Dendritic cell treated with granulocyte-macrophage colony-stimulating factor and Interleukin-4, amounts not matched to agents 40 ng/mL and 50 ng/mL, for 4 days (primary cell): ENCODE data around the gene VWA8.

Experiments
- H3K27ac Mint-ChIP-seq: one replicate; pipeline ENCODE4 v1.8.0; 2022; ENCODE audit warnings: mild to moderate bottlenecking, mixed read lengths
- H3K27me3 Mint-ChIP-seq: one replicate; pipeline ENCODE4 v1.8.0; 2022; ENCODE audit warnings: mild to moderate bottlenecking, mixed read lengths
- H3K36me3 Mint-ChIP-seq: one replicate; pipeline ENCODE4 v1.8.0; 2022; ENCODE audit warnings: low read depth, mixed read lengths
- H3K4me1 Mint-ChIP-seq: one replicate; pipeline ENCODE4 v1.8.0; 2022; ENCODE audit warnings: low read depth, mixed read lengths
- H3K4me3 Mint-ChIP-seq: one replicate; pipeline ENCODE4 v1.8.0; 2022; ENCODE audit warnings: mild to moderate bottlenecking, moderate library complexity, mixed read lengths
- H3K9me3 Mint-ChIP-seq: one replicate; pipeline ENCODE4 v1.8.0; 2022; ENCODE audit warnings: mixed read lengths
- intact Hi-C: fragments of 100-400 bp; cut with micrococcal nuclease; formaldehyde crosslinking; loops from one replicate; pipeline ENCODE4 v1.15.0; 2022

The VWA8 gene

DNA sequence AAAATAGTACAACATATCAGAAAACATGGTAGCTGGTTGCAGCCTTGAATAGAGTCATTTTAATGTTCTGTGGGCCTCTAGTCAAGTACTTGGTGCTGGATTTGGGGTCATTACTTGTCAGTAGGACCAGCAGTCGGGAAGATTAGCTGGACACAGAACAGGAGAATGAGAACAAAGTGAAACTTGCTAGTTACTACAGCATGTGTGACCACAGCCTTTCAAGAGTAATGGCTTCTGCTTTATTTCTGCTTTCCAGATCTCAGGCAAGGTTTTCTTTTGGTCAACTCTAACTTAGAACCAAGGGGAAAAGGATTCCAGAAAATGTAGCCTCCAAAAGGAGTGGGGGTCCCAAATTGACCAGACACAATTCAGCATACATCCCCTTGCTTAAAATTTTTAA, 17.1 kb upstream of the VWA8 start:
- intact Hi-C loops = no loop called here
- no peaks in the 10 kb centered on the region for H3K9me3 Mint-ChIP-seq

DNA sequence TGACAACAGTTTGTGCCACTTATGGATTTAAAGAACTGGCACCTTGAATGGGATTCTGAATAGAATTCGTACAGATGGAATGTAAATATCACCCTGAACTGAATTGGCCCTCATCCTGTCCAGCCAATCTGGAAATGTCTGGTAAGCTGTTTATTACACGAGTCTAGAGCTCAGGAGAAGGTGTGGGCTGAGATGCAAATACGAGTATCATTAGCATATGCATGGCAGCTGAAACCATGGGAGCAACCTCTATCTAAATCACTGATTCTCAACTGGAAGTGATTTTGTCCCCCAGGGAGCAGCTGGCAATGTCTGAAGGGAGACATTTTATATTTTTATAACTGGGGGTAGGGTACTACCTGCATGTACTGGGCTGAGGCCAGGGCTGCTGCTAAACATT, 15.6 kb upstream of the VWA8 start:
- Mint-ChIP-seq H3K4me1 (peaks cover 7% of the 10 kb centered on the region), H3K9me3 (no peaks in the 10 kb centered on the region), H3K27ac (no peak overlapping the region), H3K36me3 (no peaks in the 10 kb centered on the region), H3K27me3 (no peaks in the 10 kb centered on the region), H3K4me3 (no peak overlapping the region)
- intact Hi-C loops = no loop called here

More for the DNA sequence above, 17.1 kb upstream of the VWA8 start:
- peaks cover 8% of the 10 kb centered on the region for H3K4me1 Mint-ChIP-seq
- no peak overlapping the region for H3K4me3 Mint-ChIP-seq
- H3K36me3 Mint-ChIP-seq = no peaks in the 10 kb centered on the region
- no peak overlapping the region for H3K27ac Mint-ChIP-seq
- no peaks in the 10 kb centered on the region for H3K27me3 Mint-ChIP-seq

DNA sequence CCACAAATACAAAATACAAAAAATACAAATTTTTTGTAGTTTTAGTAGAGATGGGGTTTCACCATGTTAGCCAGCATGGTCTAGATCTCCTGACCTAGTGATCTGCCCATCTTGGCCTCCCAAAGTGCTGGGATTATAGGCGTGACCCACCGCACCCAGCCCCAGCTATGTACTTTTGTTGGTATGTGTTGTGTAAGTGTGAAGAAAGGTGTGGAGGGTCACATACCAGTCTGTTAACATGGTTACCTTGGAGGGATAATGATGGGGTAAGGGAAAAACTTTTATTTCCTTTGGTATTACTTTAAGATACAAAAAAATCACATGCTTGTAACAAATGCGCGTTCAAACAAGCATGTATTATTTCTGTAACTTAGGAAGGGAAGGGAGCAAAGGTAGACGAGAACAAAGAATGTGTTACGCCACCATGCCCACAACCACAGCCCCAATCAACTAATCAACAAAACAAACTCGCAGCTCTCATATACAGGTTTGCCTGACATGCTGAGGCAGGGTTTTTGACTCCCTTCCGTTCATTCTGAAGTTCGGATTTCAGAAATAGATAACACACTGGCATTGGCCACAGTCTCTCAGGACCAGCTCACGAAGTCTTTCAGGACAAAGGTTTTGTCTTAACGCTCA, 13.5 kb upstream of the VWA8 start:
- Mint-ChIP-seq H3K27ac (no peak overlapping the region), H3K4me1 (peaks cover 16% of the 10 kb centered on the region), H3K4me3 (no peak overlapping the region), H3K36me3 (no peaks in the 10 kb centered on the region), H3K9me3 (no peaks in the 10 kb centered on the region), H3K27me3 (no peaks in the 10 kb centered on the region)
- intact Hi-C loops = no loop called here

DNA sequence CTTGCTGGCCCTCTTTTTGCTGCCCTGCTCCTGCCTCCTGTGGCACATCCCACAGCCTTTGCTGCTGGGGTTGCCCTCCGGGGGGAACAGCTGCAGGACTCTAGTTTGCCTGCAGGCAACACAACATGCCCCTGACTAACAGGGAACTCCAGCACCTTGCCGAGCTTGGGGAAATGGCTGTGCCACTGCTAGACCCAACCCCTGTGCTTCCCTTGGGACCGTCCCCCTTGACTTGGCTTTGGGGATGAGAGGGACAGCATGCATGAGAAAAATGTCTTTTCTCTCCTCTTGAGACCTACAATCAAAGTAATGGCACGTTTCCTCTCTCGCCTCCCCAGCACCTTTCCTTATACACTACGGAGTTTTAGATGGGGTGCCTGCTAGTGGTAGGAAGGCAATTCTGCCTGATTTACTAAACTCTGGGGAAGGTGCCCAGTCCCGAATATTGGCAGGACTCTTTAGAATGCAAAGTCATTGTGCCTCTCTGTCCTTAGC, 12.4 kb upstream of the VWA8 start:
- Mint-ChIP-seq H3K27ac (no peak overlapping the region), H3K9me3 (no peaks in the 10 kb centered on the region), H3K4me3 (no peak overlapping the region), H3K4me1 (peaks cover 16% of the 10 kb centered on the region), H3K27me3 (no peaks in the 10 kb centered on the region), H3K36me3 (no peaks in the 10 kb centered on the region)
- intact Hi-C loops = no loop called here

DNA sequence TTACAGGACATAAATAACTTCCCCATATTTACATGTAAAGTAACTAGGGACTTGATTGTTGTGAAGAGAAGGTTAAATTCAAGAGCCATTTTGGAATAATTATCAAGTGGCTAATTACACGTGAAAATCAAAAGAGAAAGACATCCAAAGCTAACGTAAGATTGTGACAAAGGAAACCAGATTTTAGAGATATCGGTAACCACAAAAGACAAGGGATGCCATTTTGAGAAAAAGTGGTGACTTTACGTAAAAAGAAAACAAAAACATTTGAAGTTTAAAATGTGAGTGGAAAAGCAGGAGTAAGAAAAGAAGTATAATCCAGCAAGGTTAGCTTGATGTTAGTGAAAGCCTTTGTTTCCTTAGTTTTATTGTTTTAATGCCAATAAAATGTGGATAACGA, 10.9 kb upstream of the VWA8 start:
- Mint-ChIP-seq H3K36me3 (no peaks in the 10 kb centered on the region), H3K27me3 (no peaks in the 10 kb centered on the region), H3K4me3 (no peak overlapping the region), H3K9me3 (no peaks in the 10 kb centered on the region), H3K27ac (no peak overlapping the region), H3K4me1 (peaks cover 9% of the 10 kb centered on the region)
- intact Hi-C loops = no loop called here

DNA sequence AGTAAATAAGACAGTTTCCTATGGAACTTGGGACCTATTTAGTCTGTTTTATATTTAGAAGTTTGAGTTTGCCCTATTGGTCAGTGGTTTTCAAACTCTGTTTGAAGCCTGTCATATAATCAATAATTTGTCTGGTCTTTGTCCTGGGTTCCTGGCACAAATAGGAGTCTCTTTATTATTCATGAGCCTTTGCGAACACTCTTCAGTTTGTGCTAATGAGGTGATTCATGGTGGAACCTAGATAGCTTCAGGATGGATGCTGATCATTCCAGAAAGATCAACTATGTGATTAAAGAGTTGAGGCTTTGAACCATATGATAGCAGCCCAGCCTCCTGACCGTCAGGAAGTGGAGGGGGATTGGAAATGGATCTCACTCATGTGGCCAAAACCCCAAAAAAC, 10.0 kb upstream of the VWA8 start:
- Mint-ChIP-seq H3K4me1 (peaks cover 9% of the 10 kb centered on the region), H3K27ac (no peak overlapping the region), H3K4me3 (no peak overlapping the region), H3K27me3 (no peaks in the 10 kb centered on the region), H3K9me3 (no peaks in the 10 kb centered on the region), H3K36me3 (no peaks in the 10 kb centered on the region)
- intact Hi-C loops = no loop called here

DNA sequence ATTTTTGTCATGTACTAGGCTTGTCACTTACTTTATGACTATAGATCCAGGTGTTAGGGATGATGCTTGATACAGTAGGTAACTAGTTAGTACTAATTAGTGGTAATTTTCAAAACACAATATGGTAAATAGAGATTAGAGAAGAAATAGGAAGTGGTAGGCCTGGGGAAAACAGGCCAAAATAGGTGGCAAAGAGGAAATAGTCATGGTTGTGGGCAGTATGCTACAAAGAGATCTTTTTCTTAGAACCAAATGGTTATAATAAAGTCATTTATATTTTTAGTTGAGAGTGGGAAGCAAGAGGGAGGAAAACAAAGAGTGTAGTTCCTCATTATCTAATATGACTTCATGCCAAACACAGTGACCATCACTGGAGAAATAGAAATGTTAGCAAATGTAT, 9.1 kb upstream of the VWA8 start:
- Mint-ChIP-seq H3K27me3 (peaks cover 2% of the 10 kb centered on the region), H3K27ac (no peak overlapping the region)
- intact Hi-C loops = no loop called here

DNA sequence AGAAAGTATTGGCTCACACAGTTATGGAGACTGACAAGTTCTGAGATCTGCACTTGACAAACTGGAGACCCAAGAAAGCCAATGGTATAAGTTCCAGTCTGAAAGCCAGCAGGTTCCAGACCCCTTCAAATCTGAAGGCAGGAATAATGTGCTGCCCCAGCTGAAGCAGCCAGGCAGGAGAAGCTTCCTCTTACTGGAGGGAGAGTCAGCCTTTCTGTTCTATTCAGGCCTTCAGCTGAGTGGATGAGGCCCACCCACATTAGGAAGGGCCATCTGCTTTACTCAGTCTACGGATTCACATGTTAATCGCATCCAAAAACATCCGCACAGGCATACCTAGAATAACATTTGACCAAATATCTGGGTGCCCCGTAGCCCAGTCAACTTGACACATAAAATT, 8.2 kb upstream of the VWA8 start:
- no peaks in the 10 kb centered on the region for H3K36me3 Mint-ChIP-seq

More for the DNA sequence above, 9.1 kb upstream of the VWA8 start:
- H3K4me3 Mint-ChIP-seq = no peak overlapping the region
- no peaks in the 10 kb centered on the region for H3K9me3 Mint-ChIP-seq
- no peaks in the 10 kb centered on the region for H3K36me3 Mint-ChIP-seq
- H3K4me1 Mint-ChIP-seq = peaks cover 9% of the 10 kb centered on the region

DNA sequence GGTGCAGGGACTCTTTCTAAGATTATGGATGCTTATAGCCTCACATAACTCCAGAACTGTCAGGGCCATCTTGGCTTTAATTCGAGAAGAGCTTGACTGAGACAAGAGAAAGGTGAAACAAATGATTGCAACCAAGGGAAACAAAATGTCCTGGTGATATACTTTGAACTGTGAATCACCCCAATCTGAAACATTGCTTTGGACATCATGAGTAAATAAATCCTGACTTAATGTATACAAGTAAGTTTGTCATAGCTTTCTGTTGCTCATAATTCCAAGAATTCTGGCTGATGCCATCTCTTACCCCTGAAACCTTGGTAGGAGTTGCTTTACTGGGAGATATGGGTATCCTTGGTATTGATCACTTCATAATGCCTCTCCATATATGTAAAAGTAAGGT, 5.8 kb upstream of the VWA8 start:
- intact Hi-C loops = no loop called here
- H3K27me3 Mint-ChIP-seq = peaks cover 16% of the 10 kb centered on the region
- H3K36me3 Mint-ChIP-seq = no peaks in the 10 kb centered on the region
- H3K27ac Mint-ChIP-seq = no peak overlapping the region
- no peaks in the 10 kb centered on the region for H3K9me3 Mint-ChIP-seq
- H3K4me3 Mint-ChIP-seq = no peak overlapping the region
- H3K4me1 Mint-ChIP-seq = peaks cover 9% of the 10 kb centered on the region

More for the DNA sequence above, 8.2 kb upstream of the VWA8 start:
- intact Hi-C loops = no loop called here
- Mint-ChIP-seq H3K9me3 (no peaks in the 10 kb centered on the region), H3K27me3 (peaks cover 5% of the 10 kb centered on the region), H3K4me1 (peaks cover 9% of the 10 kb centered on the region), H3K4me3 (no peak overlapping the region), H3K27ac (no peak overlapping the region)

DNA sequence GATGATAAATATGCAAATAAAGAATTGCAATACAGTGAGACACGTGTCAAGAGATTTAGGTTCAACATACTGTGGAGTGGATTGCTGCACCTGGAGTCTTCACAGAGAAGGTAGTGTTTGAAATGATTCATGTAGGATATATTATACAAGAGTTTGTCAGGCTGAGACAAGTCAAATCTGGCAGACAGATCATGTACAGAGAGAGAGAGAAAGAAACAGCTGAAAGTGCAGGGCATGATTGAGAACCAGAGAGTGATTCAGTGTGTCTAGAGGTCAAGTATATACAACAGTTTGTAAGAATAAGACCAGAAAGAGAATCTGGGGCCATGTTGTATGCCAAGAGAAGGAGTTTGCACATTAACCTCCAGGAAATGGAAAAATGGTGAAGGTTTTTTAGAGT, 2.1 kb upstream of the VWA8 start:
- Mint-ChIP-seq H3K27ac (no peak overlapping the region), H3K4me1 (peaks cover 15% of the 10 kb centered on the region), H3K9me3 (no peaks in the 10 kb centered on the region), H3K27me3 (peaks cover 16% of the 10 kb centered on the region), H3K36me3 (peaks cover 6% of the 10 kb centered on the region), H3K4me3 (no peak overlapping the region)
- intact Hi-C loops = loop anchor here (5.0 kb wide), 1 partner anchor 84 kb away; the partner anchor contains the start of gene DGKH

DNA sequence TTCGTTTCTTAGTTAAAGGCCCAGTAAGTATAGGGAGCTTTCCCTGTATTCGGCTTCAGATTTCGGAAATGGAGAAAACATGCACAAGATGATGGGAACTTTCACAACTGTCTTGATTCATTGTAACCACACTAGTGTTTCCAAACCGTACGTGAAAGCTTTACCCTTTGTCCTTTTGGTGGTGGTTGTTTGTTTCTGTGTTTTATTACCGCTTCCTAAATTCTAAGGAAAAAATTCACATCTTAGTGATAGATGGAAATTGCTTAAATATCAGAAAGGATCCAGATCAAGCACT, 504 bp upstream of the VWA8 start:
- H3K27me3 Mint-ChIP-seq = peaks cover 16% of the 10 kb centered on the region
- intact Hi-C loops = loop anchor here (5.0 kb wide), 1 partner anchor 86 kb away; the partner anchor contains the start of gene DGKH
- H3K4me1 Mint-ChIP-seq = peaks cover 15% of the 10 kb centered on the region
- H3K9me3 Mint-ChIP-seq = no peaks in the 10 kb centered on the region
- peaks cover 6% of the 10 kb centered on the region for H3K36me3 Mint-ChIP-seq
- H3K4me3 Mint-ChIP-seq = peak overlapping the region; percentile 83
- H3K27ac Mint-ChIP-seq = peak overlapping the region; percentile 79

DNA sequence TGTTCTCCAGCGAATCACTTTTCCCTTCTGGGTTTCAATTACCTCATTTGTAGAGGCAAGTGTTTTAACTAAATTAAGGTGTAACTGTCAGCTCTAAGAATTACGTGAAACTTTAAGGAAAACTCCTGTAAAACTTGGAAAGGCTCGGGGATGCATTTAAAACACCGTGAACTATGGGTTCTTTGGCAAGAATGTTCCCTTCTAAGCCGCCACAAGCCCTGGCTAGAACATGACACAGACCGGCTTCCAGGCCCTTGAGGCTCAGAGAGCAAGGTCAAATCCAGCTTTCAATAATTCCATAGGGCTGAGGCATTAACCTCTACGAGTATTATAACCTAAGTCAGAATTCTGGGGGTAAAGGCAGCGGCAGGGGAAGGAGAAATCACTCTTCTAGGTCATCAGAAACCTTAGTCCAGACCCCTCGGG, 685 bp downstream of the VWA8 start:
- H3K4me1 Mint-ChIP-seq = peaks cover 15% of the 10 kb centered on the region
- H3K4me3 Mint-ChIP-seq = peak overlapping the region; percentile 83
- H3K27ac Mint-ChIP-seq = peak overlapping the region; percentile 79
- intact Hi-C loops = loop anchor here (5.0 kb wide), 1 partner anchor 87 kb away; the partner anchor contains the start of gene DGKH
- H3K9me3 Mint-ChIP-seq = no peaks in the 10 kb centered on the region
- H3K36me3 Mint-ChIP-seq = peaks cover 6% of the 10 kb centered on the region
- peaks cover 16% of the 10 kb centered on the region for H3K27me3 Mint-ChIP-seq

DNA sequence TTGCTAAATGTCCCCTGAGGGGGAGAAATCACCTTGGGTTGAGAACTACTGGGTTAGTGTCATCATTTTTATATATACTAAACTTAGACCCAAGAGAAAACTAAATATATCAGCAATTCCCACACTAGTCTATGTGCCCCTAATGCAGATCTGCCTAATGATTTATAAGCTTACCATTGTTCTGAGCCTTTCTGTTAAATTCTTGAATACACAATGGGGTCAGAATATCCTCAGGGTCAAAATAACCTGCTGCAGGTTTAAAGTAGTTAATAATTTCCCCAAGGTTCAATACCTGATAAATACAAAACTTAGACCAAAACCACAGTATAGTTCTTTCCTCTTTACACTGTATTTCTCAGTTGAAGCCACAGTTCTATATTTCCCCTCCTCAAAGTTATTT, 4.6 kb downstream of the VWA8 start:
- H3K4me3 Mint-ChIP-seq = no peak overlapping the region
- H3K4me1 Mint-ChIP-seq = peaks cover 22% of the 10 kb centered on the region
- H3K27ac Mint-ChIP-seq = no peak overlapping the region

DNA sequence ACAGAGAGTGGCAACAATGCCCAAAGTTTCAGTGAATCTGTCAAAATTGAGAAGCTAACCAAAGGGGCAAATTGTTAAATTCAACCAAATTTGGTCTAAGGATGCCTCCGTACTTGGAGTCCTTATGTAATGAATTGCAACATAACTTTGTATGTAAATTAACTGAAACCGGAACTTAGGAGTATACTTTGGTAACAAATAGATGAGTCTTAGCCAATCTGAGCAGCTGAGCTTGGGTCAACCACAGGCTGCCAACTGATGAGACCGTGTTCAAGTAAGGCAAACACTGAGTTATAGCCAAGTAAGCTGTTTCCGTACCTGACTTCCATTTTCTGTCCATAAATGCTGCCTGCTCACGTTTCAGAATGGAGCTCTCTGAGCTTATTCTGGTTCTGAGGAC, 5.3 kb downstream of the VWA8 start:
- H3K9me3 Mint-ChIP-seq = no peaks in the 10 kb centered on the region
- H3K4me3 Mint-ChIP-seq = no peak overlapping the region
- H3K27me3 Mint-ChIP-seq = no peaks in the 10 kb centered on the region
- peaks cover 4% of the 10 kb centered on the region for H3K36me3 Mint-ChIP-seq
- intact Hi-C loops = no loop called here
- H3K4me1 Mint-ChIP-seq = peaks cover 22% of the 10 kb centered on the region
- H3K27ac Mint-ChIP-seq = no peak overlapping the region

More for the DNA sequence above, 4.6 kb downstream of the VWA8 start:
- intact Hi-C loops = no loop called here
- Mint-ChIP-seq H3K36me3 (peaks cover 6% of the 10 kb centered on the region), H3K9me3 (no peaks in the 10 kb centered on the region), H3K27me3 (no peaks in the 10 kb centered on the region)

DNA sequence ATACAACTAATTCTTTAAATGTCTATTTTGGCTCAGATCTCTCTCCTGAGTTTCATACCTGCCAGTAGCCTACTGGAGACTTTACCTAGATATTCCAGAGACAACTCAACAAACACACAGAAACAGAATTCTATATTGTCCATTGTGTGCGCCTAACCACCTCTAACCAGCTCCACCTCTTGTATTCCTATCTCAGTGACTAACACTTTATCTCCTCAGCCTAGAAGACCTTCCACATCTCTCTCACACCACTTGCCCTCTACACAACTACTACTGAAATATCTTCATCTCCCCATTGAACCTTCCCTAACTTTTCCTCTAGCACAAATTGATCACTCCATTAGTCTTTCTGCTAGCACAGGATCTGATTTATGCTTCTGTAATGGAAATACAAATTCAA, 6.7 kb downstream of the VWA8 start:
- no peak overlapping the region for H3K27ac Mint-ChIP-seq
- intact Hi-C loops = no loop called here
- H3K9me3 Mint-ChIP-seq = no peaks in the 10 kb centered on the region
- no peaks in the 10 kb centered on the region for H3K27me3 Mint-ChIP-seq
- peaks cover 10% of the 10 kb centered on the region for H3K4me1 Mint-ChIP-seq
- H3K36me3 Mint-ChIP-seq = no peaks in the 10 kb centered on the region
- H3K4me3 Mint-ChIP-seq = no peak overlapping the region
